Measurements from ENCODE around the gene ARHGAP42. TPM values are rescaled to one million over a fixed set of nuclear protein-coding genes. Genes with fewer than 3 reads are reported as not detected.

Gene ARHGAP42
- total and polyA plus RNA-seq, 2 of the 13 experiments (the other 11 are each of a cell fraction or from before 2014, with no cell fraction given) = 2.5 to 4.3 TPM

DNA sequence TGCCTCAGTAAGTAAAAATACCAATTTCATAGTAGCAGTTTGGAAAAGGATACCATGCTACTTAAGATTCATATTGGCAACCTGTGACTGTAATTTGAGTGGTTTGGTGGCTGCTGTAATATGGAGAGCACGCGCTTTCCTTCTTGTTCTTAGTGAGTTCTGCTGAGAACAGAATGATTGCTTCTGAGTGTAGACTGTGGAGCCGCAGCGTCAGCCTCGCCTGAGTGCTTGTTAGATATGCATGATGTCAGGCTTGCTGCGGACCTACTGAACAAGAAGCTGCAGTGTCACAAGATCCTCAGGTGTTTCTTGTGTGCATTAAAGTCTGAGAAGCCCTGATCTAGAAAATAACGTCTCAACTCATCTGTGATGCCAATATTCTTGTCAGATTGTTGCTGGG is 143.2 kb downstream of the ARHGAP42 start:
- no peak for ATAC-seq
- Histone ChIP-seq H2AFZ (ENCODE audit: low read length) (no peak overlapping the region), H3K9ac (ENCODE audit: insufficient read depth, low read depth, low read length) (no peak overlapping the region), H3K4me3 (replicated peaks in 1 of 3; ENCODE audit: insufficient read depth in 1 of 3, low read depth in 2 of 3, low read length in 3 of 3) (no peak overlapping the region), H4K20me1 (ENCODE audit: insufficient read depth, low read length) (no peaks in the 10 kb centered on the region), H3K4me1 (ENCODE audit: insufficient read depth, low read length) (peaks cover 17% of the 10 kb centered on the region), H3K9me3 (ENCODE audit: low read length) (no peaks in the 10 kb centered on the region), H3K27me3 (ENCODE audit: control insufficient read depth in 1 of 2, insufficient read depth in 2 of 2, low read length in 2 of 2) (no peaks in the 10 kb centered on the region), H3K4me2 (ENCODE audit: low read depth, low read length) (no peak overlapping the region), H3K36me3 (replicated peaks in 1 of 2; ENCODE audit: control insufficient read depth in 1 of 2, insufficient read depth in 2 of 2, low read length in 2 of 2) (no peaks in the 10 kb centered on the region), H3K79me2 (ENCODE audit: insufficient read depth, low read length) (no peaks in the 10 kb centered on the region), H3K27ac (ENCODE audit: extremely low read length, insufficient read depth, low read length) (no peak overlapping the region)
- no TSS peak for BruUV-seq (replicated peaks)
- WGBS (ENCODE audit: low lambda C conversion rate) = 76% methylated on average over 6 of the region's 7 CpGs
- FAIRE-seq = no peak
- POLR2A ChIA-PET = no interaction called here
- in situ Hi-C loops (cut with HindIII; ENCODE audit: extremely low pct_ligation_motif_present, low pct_unique_long_range_greater_than_20kb) (no loop called here), intact Hi-C loops (cut with micrococcal nuclease; ENCODE audit: unreplicated experiment) (no loop called here)
- TF ChIP-seq, protein P1, sequence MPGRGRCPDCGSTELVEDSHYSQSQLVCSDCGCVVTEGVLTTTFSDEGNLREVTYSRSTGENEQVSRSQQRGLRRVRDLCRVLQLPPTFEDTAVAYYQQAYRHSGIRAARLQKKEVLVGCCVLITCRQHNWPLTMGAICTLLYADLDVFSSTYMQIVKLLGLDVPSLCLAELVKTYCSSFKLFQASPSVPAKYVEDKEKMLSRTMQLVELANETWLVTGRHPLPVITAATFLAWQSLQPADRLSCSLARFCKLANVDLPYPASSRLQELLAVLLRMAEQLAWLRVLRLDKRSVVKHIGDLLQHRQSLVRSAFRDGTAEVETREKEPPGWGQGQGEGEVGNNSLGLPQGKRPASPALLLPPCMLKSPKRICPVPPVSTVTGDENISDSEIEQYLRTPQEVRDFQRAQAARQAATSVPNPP (CRISPR knock-in tag; IDR thresholded peaks at IDR 0.05) = no peak
- TF ChIP-seq ATAD3A (CRISPR knock-in tag; IDR thresholded peaks at IDR 0.05) (no peak), ZNF562 (CRISPR knock-in tag; IDR thresholded peaks at IDR 0.05; ENCODE audit: borderline replicate concordance) (no peak), PPARG (CRISPR knock-in tag; conservative IDR thresholded peaks at IDR 0.05) (no peak), ZNF710 (CRISPR knock-in tag; IDR thresholded peaks at IDR 0.05; ENCODE audit: borderline replicate concordance) (no peak), SOX5 (CRISPR knock-in tag; IDR thresholded peaks at IDR 0.05; ENCODE audit: borderline replicate concordance) (no peak), NPAS2 (CRISPR knock-in tag; IDR thresholded peaks at IDR 0.05; ENCODE audit: borderline replicate concordance) (no peak), NFYB (CRISPR knock-in tag; IDR thresholded peaks at IDR 0.05) (no peak)
- no peak for DNase-seq (ENCODE audit: low spot score)
- CTCF ChIA-PET (ENCODE audit: low intra/inter-chr PET ratio, low total read pairs) = no interaction called here

Measured in HepG2 (cell line).